Daoy (cell line): Measurements from ENCODE around the gene KRTAP10-8. TPM values are rescaled to one million over a fixed set of nuclear protein-coding genes. Genes with fewer than 3 reads are reported as not detected.
"Not testable (repeated sequence)": the region's sequence is repeated elsewhere in the genome, so short reads cannot be mapped to it uniquely, and the experiment has no call there.

Experiments
- DNase-seq: peaks from one replicate; pipeline ENCODE4 v3.0.0-alpha.2; 2015; ENCODE audit warnings: low read depth
- total RNA-seq: library from RNA; depleted of rRNA; stranded (reverse); fragments of >200 nt; shearing (Covaris generic); gene quantifications from 2 replicates; pipeline ENCODE4 v1.2.3, GENCODE V29; 2014

Gene KRTAP10-8
- total RNA-seq, 1 experiment from 2014 or later, result not detected

DNA sequence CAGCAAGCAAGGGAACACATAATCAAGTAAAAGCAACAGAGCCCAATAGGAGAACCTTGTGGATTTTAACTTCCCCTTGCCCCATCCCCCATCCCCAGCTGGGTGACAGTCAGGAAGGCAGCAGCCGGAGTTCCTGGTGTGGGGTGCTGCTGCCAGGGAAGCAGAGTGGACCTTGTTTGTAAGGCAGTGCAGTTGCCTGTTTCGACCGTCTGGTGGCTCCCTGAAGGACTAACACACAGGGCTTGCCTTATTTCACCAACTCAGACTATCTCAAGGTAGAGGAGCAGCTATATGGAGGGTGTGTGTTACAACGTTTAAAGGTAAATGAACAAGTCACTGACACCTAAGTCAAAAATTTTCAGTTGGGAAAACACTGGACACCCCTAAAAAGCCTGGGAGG lies 6.6 kb downstream of the KRTAP10-8 start:
- no peak for DNase-seq

DNA sequence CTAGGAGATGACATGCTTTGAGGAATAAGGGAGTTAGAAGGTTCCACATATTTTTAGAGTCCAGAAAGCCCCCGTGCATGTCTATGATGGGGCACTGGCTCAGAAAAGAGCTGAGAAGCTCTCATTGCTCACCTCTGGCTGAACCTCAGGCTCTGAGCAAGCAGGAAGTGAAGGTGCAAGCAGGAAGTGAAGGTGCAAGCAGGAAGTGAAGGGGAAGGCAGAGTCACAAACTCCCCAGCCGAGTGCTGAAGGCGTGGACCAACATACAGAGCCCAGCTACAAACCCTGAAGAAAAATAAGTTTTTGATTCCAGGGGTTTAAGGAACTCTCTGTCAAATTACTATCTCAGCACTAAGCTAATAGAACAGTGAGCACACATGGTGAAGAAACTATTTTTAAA lies 7.0 kb downstream of the KRTAP10-8 start:
- no peak for DNase-seq

DNA sequence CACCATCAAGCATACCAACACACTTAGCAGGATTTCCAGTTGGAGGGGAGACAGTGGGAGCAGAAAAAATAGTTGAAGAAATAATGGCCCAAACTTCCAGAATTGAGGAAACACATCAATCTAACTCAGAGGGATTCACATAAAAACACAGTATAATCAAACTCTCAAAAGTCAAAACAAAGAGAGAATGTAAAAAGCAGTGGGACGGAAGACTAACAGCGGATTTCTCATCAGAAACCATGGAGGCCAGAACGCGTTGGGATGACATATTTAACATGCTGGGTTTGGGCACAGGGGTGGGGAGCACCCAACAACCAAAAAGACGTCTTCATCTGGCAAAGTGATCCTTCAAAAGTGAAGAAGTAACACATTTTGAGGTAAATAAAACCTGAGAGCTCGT lies 8.0 kb downstream of the KRTAP10-8 start:
- DNase-seq, result no peak

DNA sequence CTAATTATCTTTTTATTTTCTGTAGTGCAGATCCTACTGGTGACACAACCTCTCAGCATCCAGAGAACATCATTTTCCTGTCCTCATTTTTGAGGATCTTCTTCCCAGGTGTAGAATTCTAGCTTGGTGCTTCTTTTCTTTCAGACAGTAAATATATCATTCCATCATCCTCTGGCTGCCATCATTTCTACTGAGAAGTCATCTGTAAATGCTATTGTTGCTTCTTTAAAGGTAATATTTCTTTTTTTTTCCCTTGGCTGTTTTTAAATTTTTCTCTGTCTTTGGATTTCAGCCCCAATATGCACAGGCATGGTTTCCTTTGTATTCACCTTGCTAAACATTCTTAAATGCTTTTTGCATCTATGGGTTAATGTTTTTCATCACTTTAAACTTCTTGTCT lies 11.7 kb downstream of the KRTAP10-8 start:
- no peak for DNase-seq

DNA sequence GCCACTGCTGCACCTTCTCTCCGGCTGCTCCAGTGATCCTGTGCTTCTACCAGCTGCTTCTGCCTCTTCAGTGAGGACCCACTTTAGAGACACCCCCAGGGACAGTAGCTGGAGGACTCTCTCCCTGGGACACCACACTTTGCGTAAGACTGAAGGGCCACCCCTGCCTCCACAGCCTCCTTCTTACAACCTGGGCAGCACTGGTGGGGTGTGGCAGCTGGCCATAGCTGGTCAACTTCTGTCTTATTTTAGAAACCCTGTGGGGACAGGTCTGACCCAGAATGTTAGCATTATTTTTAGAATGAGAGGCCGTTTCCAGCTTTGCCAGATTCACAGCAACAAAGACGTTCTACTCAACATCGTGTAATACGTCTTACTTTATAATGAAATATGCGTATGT lies 13.9 kb downstream of the KRTAP10-8 start:
- no peak for DNase-seq

DNA sequence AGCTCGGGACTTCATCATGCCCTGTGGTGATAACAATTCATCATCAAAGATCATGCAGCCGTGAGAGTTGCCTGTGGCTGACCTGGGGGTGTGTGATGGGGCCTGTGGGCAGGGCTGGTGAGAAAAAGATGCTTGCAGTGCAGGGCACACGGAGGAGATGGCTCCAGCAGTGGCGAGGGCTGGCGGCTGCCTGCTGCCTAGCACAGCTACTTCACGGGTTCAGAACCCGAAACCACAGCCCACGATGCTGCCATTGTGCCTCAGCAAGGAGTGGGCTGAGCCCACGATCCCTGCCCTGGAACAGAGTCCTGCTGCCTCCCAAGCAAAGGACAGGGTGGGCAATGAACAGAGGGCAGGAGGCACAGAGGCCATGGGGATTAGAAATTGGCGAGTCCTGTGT lies 14.4 kb downstream of the KRTAP10-8 start:
- DNase-seq, result no peak

DNA sequence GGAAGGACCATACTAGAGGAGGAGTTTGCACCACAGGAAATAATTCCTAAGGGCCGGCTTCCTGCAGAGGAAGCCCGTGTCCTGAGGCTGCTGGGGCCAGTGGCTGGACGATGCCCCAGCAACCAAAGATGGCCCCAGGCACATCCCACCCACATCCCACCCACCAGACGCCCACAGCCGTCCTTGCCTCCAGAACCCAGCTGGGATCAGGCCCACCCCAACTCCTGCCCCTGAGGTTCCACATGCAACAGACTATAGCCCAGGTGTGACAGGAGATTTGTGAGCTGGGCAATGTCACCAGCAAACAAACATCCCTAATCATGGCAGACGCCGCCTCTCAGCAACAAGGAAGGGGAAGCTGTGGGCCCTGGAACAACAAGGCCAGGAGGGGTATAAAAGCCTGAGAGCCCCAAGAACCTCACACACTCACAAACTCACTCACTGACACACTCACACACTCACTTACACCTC lies 14.8 kb downstream of the KRTAP10-8 start, which contains the start of gene KRTAP10-9:
Gene KRTAP10-9, plus strand, starts transcription at position 421 of the 471 bp plus-strand sequence. CDS start 79 bp downstream, outside the sequence.
- DNase-seq, result no peak

DNA sequence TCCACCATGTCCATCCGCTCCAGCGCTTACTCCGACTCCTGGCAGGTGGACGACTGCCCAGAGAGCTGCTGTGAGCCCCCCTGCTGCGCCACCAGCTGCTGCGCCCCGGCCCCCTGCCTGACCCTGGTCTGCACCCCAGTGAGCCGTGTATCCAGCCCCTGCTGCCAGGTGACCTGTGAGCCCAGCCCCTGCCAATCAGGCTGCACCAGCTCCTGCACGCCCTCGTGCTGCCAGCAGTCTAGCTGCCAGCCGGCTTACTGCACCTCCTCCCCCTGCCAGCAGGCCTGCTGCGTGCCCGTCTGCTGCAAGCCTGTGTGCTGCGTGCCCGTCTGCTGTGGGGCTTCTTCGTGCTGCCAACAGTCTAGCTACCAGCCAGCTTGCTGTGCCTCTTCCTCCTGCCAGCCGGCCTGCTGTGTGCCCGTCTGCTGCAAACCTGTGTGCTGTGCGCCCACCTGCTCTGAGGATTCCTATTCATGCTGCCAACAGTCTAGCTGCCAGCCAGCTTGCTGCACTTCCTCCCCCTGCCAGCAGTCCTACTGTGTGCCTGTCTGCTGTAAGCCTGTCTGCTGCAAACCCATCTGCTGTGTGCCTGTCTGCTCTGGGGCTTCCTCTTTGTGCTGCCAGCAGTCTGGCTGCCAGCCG lies 15.4 kb downstream of the KRTAP10-8 start:
- DNase-seq, result not testable (repeated sequence)

DNA sequence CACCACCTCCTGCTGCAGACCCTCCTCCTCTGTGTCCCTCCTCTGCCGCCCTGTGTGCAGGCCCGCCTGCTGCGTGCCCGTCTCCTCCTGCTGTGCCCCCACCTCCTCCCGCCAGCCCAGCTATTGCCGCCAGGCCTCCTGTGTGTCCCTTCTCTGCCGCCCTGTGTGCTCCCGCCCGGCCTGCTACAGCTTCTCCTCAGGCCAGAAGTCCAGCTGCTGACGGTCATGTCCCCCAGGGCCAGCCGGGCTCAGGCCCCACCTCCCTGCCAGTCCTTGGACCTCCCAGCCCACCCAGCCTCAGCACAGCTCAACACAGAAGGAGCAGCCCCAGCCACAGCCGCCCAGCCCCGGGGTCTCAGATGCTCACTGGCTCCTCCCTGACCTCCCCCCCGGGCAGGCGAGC lies 16.0 kb downstream of the KRTAP10-8 start:
- not testable (repeated sequence) for DNase-seq

DNA sequence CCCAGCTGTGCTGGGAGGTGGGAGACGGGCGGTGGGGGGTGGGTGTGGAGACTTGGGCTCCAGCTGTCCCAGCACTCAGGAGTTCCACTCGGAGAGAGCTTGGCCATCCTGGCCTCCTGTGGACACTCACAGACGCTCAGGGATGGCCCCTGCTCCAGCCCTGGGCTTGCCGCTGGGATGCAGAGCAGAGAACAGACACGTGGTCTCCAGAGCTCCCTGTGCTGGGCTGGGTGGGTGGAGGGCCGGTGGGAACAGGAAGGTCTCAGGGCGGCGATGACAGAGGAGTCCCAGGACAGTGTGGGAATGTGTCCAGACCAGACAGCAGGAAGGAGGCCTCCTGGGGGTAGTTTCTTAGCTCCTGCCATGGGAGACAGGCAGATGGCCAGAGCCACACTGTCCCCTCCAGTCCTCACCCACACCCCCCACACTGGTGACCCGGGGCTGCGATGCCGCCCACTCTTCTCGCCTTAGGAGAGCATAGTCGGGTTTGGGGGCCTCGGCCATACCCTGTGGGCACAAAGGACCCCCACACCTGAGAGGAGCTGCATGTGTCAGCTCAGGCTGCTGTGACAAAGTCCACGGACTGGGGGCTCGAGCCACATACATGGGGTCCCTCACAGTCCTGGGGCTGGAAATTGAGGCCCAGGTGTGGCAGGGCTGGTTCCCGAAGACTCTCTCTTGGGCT lies 17.0 kb downstream of the KRTAP10-8 start:
- no peak for DNase-seq

DNA sequence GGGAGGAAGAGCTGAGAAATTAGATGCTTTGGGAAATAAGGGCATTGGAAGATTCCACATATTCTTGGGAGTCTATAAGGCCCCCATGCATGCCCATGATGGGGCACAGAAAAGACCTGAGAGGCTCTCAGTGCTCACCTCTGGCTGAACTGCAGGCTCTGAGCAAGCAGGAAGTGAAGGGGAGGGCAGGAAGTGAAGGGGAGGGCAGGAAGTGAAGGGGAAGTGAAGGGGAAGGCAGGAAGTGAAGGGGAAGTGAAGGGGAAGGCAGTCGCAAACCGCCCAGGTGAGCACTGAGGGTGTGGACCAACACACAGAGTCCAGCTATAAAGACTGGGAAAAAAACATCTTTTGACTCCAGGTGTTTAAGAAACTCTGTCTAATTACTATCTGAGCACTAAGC lies 18.6 kb downstream of the KRTAP10-8 start:
- DNase-seq, result no peak

DNA sequence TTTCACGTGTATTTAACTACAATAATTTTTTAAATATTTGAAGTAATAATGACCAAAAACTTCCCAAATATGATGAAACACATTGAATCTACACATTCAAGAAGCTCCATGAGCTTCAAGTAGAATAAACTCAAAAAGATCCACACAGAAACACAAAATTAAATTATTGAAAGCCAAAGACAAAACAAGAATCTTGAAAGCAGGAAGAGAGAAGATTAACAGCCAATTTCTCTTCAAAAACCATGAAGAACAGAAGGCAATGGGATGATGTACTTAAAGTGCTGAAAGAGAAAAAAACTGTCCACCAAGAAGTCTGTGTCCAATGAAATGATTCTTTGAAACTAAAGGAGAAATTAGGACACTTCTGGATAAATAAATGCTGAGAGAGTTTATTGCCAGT lies 20.2 kb downstream of the KRTAP10-8 start:
- no peak for DNase-seq

DNA sequence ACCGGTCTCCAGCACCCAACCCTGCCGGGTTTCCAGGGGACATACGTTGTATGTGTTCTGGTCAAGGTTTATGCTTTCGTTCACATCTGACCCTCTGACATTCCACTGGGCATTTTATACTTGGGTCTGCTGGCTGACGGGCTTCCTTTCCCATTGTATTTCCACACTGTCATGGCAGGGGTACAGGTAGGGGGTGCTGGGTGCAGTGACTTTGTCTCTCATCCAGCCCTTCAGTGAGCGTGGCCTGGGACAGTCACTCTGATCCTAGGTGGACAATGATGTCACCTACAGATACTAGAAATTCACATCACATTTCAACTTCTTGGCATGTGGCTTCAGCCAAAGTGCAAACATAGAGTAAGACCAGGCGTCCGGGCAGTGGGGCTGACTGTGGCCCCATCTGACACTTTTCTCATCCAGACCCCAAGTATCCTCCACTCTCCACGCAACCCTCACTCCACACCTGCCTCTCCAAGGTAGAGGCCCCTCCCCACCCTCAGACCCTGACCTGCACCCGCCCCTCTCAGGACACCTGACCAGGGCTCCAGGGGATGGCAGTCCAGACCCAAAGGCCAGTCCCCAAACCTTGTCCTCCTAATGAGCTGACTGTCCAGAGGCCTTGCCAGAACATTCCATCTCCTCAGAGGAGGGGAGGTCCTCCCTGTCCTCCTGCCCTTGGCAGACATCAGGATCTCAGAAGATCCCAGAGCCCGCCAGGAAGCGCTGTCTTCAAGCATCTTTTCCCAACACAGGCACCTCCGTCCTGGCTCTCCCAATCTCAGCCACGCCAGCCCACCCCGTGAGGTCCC lies 24.5 kb downstream of the KRTAP10-8 start:
- DNase-seq, result no peak

DNA sequence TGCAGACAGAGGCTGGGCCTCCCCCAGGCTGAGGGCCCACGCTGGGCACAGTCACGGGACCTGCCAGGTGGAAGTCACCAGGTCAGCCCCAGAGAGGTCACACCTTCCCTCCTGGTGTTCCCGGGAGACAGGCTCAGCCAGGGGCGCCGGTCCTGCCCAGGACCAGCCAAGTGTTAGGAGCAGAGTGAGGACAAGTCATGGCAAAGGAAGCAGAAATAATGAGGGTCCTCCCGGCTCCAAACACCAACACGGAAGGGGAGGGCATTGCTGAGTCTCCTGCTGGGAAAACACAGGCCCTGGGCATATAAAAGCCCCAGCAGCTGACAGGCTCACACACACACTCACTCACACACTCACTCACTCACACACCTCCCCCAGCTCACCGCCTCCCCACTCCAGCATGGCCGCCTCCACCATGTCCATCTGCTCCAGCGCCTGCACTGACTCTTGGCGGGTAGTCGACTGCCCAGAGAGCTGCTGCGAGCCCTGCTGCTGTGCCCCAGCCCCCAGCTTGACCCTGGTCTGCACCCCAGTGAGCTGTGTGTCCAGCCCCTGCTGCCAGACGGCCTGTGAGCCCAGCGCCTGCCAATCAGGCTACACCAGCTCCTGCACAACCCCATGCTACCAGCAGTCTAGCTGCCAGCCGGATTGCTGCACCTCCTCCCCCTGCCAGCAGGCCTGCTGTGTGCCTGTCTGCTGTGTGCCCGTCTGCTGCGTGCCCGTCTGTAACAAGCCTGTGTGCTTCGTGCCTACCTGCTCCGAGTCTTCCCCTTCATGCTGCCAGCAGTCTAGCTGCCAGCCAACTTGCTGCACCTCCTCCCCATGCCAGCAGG lies 25.4 kb downstream of the KRTAP10-8 start, which contains the start of gene KRTAP10-10:
Gene KRTAP10-10, plus strand, starts transcription at position 339 of the 833 bp plus-strand sequence. Its CDS starts 62 bp downstream, at position 401.
- no peak for DNase-seq

DNA sequence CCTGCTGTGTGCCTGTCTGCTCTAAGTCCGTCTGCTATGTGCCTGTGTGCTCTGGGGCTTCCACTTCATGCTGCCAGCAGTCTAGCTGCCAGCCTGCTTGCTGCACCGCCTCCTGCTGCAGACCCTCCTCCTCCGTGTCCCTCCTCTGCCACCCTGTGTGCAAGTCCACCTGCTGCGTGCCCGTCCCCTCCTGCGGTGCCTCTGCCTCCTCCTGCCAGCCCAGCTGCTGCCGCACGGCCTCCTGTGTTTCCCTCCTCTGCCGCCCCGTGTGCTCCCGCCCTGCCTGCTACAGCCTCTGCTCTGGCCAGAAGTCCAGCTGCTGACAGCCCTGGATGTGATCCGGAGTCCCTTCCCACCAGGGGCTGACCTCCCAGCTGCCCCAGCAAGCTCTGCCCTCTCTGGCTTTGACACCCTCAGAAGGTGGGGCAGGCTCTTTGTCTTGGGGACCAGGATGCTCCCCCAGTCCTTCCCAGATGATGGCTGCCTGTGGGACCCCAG lies 26.0 kb downstream of the KRTAP10-8 start:
- DNase-seq, result not testable (repeated sequence)

DNA sequence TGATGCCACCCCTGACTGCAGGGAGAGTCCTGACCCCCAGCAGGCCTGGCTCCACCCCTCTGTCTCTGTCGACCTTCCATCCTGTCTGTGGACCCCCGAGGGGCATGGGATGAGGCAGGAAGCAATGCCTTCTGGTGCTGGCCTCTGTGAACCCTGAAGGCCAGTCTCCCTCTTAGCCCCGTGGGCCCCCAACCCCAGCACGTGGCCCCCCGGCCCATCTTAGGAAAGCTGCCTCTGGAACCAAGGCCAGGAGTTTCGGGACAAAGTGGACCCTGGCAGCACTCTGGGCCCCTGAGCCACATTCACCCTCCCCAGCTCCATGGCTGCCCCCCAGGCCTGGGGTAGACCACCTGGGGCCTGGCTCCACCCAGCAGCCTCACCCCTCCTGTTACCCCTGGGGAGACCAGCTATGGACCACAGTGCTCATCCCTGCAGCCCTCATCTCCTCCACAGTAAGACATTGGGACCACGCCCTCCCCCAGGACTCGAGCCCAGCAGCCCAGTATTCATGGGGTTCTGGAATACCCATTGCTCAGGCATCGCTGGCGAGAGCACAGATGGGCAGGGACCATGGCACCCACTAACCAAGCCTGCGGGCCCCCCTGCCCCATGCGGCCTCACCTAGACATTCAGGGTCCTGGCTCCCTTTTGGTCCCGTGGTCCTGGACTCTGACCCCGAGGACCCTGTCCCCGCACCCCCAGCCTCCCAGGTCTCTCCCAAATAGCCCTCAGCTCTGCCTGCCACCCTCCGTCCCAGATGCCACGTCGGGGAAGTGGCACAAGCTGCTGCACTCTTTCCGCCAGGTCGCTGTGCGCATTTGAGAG lies 26.8 kb downstream of the KRTAP10-8 start:
- DNase-seq, result not testable (repeated sequence)

DNA sequence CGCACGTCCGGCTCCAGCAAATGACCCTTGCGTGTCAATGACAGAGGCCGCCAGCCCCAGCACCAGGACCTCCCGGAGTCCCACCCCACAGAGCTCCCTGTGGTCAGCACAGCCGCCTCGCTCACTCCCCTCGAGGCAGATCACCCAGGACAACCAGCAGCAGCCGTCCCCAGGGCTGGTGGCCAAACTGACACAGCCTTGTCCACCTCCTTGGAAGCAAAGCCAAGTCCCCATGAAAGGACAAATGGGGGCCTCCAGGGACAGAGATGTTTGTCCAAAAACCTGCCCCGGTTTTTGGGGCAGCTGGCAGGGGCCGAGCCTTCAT lies 27.4 kb downstream of the KRTAP10-8 start:
- DNase-seq, result no peak

DNA sequence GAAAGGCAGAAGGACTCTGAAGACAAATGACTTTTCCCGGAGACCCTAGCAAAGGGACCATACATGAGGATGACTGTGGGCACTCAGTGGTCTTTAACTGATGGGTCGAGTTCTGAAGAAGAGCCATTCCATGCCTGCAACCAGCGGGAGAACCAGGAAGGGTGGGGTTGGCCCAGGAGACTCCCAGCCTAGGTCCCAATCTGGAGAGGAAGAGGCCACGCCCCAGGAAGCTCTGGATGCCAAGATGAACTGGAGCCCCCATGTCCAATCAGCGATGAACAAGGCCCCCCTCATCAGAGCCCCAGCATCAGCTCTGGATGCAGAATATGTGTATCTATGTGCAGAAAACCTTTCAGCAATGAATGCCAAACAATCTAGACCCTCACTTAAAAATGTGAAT lies 28.9 kb downstream of the KRTAP10-8 start:
- DNase-seq, result no peak

DNA sequence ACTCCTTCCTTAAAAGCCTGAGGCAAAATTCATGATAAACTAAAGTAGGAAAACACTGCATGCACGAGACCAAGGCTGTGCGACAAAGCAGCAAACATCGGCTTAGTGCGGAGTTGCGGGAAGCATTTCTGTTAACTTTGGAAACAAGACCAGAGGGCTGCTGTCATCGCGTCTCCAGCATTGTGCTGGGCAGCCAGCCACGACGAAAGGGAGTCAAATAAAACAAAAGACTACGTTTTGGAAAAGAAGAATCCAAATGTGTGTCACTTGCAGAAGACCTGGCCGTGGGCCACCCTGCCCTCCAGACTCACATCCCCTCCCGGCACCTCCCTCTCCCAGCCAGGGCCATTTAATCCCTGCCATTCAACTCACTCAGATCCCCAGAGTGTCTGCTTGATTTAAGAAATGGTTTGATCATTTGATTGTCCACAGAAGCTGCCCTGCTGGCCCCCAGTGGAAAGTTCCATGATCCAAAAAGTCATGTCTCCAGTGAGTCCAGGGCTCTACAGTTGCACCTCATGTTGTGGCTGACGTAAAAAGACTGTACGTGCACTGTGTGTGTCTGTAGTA lies 31.9 kb downstream of the KRTAP10-8 start:
- no peak for DNase-seq

DNA sequence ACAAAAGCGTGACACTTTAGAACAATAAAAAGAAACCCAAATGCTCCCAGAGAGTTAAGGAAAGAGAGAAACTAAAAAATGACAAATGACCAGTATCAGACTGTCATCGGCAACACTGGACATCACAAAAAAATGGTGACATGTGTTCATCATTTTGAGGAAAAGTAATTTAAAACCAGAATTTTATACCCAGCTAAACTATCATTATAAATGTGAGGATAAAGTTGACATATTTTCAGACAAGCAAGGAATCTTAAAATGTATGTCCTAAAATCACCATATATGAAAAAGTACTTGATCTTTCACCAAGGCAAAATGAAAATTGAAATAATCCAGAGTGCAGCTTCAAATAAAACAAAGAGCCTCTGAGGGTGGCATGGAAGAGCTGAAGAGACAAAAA lies 33.0 kb downstream of the KRTAP10-8 start:
- no peak for DNase-seq
